ENCODE results near the gene SLC18A2.
"Not testable (repeated sequence)": the region's sequence is repeated elsewhere in the genome, so short reads cannot be mapped to it uniquely, and the experiment has no call there.

SLC18A2 gene

DNA sequence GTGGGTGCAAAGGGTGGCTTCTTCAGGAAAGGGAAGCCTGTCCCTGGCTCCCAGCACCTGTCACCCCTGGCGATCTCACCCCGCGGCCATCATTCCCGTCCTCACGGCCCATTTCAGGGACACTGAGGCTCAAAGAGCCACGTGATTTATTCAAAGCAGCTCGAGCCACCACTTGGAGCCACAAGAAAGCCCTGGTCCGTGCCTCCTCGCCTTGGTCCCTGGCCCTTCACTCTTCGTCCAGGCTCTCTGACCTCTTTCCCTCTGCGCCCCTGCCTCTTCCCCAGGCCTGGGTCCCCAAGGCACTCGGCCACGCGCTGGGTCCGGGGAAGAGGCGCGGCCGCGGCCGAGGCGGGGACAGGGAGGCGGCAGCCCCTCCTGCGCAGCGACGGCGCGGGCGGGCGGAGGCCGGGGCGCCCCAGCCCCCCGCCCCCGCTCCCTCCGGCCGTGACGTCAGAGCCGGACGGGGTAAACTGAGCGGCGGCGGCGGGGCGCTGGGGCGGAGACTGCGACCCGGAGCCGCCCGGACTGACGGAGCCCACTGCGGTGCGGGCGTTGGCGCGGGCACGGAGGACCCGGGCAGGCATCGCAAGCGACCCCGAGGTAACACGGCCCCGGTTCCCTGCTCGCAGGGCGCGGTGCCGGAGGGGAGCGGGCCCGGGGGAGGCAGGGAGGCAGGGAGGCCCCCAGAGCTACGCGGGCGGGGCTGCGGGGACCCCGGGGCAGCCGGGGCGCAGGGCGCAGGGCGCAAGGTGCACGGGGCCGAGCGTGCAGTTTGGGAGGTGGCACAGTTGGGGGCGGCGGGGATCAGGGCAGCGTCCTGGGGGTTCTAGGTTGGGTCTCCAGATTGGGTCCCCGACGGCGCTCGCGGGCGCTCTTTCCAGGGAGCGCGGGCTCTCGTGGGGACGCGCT, at the start of gene SLC18A2:
Gene SLC18A2 (plus strand): TSS at position 494 of the 909 bp plus-strand sequence. CDS start 580 bp downstream, outside the sequence.
- no peak for DNase-seq

DNA sequence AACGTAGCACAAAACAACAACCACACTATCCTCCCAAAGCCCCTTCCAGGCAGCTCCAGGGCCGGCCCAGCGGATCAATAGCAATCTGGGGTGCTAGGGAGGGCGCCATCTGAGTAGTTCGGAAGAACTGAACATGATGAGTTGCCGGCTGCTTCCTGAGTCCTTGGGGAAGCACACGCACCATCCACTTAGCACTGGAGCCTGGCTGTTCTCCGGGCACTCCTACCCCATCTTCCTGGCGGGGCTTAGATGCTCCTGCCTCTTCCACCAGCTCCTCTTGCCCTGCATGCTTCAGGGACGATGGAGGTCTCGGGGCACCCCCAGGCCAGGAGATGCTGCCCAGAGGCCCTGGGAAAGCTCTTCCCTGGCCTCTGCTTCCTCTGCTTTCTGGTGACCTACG, 43.7 kb upstream of the SLC18A2 start, which contains the start of gene KCNK18:
Gene KCNK18 (plus strand): TSS at position 301 of the 400 bp plus-strand sequence. CDS start 0 bp downstream, at position 301.
- DNase-seq, result no peak

DNA sequence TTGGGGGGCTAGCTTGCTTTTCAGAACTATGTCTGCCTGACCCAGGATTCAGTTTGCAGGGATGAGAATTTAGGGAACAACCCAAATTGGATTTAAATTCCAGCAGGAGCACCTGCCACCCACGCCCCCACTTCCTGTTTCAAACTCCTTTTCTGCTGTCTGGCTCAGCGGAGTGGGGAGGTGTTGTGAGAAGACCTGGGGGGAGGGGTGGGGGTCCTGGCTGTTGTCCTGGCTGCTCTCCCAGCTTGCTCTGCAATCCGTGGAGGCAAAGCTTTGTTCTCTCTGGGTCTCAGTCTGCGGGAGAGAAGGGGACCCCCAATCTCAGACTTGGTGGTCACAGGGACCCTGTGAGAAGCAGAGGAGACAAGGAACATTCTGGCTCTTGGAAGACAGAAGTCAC, 42.8 kb upstream of the SLC18A2 start:
- no peak for DNase-seq

DNA sequence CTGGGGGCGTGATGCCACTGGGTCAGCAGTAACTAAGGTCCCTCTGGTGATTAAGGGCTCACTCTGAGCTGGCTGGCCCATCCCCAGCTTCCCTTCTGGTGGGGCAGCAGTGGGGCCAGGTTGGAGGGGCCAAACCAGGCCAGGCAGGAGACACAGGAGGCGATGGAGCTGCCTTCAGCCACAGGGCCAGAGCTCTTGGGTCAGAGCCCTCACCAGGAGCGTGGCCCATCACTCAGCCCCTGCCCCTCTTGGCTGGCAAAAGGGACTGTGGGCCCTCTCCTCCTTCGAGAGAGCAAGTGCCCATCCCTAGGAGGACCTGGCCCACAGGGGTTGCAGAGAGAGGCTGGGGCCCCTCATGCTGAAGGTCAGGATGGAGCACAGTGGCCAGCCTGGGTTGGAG, 39.1 kb upstream of the SLC18A2 start:
- DNase-seq, result no peak

DNA sequence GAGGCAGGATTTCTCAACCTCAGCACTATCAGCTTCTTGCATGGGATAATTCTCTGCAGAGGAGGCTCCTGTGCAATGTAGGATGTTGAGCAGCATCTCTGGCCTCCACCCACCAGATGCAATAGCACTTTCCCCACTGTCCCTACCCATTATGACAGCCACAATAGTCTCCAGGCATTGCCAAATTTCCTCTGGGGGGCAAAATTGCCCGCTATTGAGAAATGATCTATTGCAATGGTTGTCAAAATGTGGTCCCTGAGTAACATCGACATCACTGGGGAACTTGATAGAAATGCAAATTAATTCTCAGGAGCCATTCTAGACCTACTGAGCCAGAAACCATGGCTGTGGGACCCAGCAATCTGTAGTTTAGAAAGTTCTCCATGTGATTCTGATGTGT, 36.6 kb upstream of the SLC18A2 start:
- DNase-seq, result no peak

DNA sequence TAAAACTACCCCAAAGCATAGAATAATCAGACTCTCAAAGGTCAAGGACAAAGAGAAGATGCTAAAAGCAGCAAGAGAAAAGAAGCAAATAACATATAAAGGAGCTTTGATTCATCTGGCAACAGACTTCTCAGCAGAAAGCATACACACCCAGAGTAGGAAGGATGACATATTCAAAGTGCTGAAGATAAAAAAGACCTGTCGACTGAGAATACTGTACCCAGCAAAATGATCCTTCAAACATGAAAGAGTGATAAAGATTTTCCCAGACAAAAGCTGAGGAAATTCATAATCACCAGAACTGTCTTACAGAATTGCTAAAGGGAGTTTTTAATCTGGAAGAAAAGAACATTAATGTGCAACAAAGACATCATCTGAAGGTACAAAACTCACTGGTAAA, 28.7 kb upstream of the SLC18A2 start:
- DNase-seq, result no peak

DNA sequence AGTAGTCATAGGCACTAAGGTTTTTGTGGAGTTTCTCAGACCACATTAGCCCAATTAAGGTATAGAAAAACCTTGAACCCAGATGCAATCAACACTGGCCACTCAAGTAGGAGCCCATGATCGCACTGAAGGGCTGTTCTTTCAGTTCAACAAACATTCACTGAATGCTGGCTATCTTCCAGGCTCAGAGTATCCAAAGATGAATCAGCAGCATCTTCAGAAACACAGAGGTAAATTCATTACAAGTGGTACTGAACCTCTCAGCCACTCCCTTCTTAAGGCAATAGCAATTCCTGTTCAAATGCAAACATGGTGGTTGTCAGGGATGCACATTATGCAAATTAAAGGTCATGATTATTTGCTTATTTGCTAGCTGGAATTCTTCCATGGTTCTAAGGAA, 26.5 kb upstream of the SLC18A2 start:
- no peak for DNase-seq

DNA sequence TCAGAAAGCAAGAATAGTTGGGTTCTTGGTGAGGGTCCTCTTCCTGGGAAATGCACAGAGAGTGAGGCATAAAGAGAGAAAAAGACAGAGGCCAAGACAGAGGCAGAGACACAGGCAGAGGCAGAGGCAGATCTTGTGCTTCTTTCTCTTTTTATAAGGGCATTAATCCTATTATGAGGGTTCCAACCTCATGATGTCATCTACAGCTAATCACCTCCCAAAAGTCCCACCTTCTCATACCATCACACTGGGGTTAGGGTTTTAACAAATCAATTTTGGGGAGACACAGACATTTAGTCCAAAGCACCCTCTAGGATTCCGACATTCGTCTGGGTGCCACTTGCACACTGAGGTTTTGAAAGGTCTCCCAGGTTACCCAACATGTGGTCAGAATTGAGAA, 25.8 kb upstream of the SLC18A2 start:
- DNase-seq, result no peak

DNA sequence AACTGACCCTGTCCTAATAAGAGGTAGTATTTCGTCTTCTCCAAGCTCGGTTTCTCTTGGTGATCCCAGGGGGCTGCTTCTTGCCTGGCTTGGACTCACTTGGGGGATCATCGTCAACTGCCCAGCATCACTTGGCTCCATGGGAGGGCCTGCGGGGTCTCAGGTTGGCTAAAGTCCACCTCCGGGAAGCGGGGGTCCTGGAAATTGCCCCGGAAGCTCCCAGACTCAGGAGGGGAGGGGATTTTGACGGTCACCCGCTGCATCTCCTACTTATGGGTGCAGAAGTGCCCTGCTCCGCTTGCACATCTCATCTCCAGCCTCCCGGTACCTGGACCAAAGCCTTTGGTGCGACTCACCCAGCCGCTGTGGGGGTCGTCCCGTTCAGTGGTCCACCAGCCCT, 24.9 kb upstream of the SLC18A2 start:
- no peak for DNase-seq

DNA sequence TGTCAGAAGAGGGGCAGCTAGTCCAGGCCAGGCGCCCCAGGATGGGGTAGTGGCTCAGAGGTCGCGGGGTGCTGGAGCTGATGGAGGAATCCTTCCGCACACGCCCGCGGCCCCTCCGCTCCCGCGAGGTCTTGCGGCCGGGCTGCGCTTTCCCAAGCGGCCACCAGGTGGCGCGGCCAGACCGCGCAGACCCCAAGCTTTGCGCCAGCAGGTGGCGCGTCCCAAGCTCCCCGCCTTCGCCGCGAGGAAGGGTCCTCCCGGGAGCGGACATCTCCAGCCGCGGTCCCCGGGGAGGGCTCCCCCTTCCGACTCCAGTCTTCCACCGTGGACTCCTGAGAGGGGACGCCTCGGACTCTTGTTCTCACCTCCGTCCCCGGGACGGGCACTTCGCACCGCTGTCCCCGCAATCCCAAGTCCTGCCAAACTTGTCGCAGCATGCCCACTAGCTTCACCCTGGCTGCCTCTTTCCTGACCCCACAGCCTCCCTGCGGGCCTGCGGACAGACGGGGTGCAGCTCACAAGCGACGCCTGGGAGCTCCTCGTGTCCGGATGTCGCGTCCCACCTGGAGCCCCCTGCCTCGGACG, 24.2 kb upstream of the SLC18A2 start:
- no peak for DNase-seq

DNA sequence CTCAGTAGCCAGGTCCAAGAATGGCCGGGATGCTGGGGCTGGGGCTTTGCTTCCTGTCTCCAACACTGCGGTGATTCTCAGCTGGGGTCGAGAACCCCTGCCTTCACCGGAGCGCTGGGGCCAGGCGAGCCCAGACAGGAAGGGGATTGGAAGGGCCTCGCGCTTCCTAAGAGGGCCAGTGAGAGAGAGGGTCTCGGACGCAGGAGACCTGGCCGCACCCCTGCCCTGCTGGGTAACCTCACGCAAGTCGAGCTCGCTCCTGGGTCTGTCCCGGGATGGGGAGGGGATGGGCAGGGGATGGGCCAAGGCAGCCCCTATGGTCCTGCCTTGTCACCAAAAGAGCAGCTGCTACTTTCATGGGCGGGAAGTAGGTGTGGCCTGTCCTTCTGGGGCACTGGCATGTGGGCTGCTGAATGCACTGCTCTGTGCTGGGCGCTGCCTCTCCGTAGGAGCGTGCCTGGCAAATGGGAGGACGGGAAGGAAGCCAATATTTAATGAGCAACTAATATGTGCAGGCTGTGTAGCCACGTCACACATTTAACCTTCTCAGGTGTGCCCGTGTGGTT, 23.6 kb upstream of the SLC18A2 start:
- DNase-seq, result no peak

DNA sequence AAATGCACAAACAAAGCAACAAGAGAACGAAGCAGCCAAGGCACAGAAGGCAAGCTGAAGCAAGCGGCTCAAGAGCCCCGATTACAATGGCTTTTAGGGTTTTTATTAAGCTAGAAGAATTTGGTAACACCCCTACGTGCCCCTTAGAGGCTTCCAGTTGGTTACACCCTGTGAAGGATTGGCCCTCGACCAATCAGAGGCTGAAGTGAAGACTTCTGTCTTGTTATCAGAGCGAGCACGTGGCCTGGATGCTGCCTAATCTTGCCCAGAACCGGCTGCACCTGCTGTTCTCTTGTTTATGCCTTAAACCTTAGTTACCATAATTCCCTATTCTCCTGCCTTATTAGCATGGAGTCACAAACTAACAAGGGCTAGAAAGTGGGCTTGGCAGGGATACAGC, 22.3 kb upstream of the SLC18A2 start:
- DNase-seq, result no peak

DNA sequence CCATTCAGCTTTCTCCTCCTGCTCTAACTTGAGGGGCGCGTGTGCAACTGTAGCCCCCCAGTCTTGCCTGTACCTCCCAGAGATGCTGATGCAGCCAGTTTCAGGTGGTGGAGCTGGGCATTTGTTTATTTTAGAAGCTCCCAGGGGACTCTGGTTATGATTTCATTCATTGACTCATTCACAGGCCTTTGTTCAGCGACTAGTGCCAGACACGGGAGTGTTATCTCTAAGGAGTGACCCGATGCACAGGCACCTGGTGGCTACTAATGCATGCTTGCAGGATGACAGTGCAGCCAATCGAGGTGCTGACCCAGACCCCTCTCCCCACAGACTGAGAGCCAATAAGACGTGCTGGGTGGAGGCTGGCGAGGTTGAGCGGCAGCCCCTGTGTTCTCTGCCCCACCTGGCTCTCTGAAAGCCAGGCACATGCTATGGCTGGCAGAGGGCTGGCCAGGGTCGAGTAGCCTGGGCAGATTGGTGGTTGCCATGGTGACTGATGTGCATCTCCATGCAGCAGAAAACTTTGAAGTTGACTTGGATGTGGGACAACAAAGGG, 19.7 kb upstream of the SLC18A2 start:
- DNase-seq, result peak; percentile 11

DNA sequence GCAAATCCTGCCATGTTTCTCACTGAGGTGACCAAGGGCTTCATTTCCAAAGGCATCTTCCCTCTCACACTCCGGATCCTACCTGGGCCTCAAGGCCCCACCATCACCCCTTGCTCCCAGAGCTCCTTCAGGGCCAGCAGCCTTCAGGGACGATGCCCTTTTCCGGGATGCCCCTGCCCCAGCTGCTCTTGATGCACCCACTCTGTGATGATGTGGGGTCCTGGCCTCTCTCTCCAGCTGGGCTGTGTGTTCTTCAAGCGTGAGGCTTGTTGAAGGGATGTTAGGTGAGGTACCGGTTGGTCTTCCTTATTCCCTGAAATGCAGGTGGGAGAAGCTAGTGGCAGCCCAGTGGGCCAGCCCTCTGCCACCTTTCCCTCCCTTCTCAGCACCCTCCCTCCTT, 18.4 kb upstream of the SLC18A2 start:
- DNase-seq, result no peak

DNA sequence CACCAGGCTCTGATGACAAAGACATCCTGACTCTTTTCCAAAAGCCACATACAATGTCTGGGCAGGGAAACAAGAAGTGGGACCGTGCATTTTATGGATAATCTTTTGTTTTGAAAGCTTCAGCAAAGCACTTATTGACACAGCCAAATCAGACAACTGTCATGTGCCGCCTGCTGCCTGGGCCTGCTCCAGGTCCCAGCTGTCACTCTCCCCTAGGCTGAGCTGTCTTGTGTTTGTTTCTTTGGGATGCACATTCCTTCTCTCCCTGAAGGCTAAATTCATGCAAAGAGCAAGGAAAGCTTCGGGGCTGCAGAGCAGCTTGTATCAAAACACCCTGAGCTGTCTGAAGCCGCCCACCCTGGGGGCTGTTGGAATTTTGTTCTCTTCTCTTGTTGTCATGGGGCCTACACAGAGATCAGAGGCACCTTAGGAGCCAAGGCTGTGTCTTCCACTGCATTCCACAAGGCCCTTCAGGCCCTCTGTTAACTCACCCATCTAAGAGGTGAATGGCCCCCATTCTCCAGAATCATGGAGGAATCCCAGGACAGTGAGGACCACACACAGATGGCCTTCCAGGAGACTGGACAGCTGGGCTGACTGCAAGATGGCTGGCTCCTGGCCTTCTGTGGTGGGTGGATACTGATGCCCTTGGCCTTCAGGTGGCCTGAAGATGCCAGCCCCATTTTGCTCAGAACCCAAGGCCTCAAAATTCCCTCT, 17.8 kb upstream of the SLC18A2 start:
- DNase-seq, result no peak

DNA sequence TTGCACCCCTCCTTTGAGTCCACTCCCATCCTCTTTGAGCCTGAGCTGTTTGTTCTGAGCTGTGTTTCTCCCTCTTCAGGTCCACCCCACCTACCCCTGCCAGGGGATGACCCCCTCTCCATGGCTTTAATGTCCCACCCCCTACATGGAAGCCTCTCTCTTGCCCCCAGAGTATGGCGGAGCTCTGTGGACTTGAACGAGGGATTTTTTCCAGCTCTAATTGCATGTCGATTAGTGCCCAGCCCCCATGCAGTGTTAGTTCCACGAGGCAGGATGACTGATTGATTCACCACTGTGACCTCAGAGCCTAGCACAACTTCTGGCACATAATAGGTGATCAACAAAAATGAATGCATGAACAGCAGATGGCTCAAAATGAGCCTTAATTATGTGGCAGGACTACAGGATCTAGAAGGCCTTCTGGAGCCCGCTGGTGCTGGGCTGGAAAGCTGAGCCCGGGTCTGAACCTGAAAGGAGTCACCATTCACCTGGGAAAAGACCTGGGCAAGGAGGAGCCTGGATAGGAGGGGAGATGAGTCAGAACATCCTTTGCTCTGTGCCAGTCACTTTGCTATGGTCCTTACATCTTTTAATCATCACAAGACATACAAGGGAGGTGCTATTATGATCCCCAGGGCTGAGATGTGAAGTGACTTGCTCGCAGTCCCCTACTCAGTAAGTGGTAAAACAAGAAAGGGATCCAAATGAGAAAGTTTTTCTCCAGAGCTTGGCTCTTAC, 17.1 kb upstream of the SLC18A2 start:
- no peak for DNase-seq

DNA sequence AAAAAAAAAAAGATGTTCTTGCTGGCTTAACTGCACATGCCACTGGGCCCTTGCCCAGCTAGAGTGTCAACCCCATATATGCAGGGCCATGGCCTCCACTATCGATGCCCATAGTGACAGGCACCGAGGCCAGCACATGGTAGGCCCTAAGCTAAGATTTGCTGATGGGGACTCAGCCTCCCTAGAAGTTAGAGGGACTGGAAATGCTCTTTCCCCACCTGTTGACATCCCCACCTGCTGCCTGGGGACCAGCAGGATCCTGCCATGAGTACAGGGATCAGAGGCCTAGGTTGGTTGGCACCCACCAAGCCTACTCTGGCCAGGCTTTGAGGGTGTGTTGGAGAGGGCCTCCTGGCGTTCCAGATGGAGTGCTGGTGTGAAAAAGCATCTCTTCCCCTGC, 16.0 kb upstream of the SLC18A2 start:
- DNase-seq, result no peak

DNA sequence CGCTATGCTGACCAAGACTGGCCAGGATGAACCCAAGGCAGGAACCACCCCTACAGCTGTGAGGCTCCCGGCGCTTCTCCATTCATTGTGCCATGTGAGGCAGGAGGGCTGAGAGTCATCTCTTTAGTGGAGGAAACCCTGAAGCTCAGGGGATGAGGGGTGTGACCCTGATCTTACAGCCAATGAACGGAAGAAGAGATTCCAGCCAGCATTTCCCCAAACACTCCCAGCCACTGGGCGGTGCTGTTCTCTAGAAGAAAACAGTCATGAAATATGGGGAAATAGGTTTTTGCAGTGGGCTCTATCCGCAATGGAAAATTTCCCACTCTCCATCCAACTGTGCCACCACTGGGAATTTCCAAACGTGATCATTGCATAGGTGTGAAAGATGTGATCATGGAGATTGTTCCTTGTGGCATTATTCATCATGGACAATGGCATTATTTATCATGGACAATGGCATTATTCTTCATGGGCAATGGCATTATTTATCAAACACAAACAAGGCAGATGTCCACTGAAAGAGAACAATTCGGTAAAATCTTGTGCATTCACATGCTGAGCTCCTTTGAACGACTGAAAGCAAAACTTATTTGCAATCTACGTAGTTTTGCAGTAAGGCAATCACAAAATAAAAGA, 14.0 kb upstream of the SLC18A2 start:
- DNase-seq, result no peak

DNA sequence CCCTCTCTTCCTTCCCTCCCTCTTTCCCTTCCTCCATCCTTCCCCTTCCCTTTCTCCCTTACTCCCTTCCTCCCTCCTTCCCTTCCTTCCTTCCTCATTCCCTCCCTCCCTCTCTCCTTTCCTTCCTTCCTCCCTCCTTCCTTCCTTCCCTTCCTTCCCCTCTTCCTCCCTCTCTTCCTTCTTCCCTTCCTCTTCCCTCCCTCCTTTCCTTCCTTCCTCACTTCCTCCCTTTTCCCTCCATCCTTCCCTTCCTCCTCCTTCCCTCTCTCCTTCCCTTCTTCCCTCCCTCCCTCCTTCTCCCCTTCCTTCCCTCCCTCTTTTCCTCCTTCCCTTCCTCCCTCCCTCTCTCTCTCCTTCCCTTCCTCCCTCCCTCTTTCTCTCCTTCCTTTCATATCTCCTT, 12.7 kb upstream of the SLC18A2 start:
- DNase-seq, result no peak

DNA sequence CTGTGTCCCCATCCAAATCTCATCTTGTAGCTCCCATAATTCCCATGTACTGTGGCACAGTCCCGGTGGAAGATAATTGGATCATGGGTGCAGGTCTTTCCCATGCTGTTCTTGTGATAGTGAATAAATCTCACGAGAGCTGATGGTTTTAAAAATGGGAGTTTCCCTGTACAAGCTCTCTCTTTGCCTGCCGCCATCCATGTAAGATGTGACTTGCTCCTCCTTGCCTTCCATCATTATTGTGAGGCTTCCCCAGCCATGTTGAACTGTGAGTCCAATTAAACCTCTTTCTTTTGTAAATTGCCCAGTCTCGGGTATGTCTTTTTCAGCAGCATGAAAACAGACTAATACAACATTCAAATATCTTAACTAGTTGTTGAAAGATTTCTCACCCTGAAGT, 10.8 kb upstream of the SLC18A2 start:
- not testable (repeated sequence) for DNase-seq

DNA sequence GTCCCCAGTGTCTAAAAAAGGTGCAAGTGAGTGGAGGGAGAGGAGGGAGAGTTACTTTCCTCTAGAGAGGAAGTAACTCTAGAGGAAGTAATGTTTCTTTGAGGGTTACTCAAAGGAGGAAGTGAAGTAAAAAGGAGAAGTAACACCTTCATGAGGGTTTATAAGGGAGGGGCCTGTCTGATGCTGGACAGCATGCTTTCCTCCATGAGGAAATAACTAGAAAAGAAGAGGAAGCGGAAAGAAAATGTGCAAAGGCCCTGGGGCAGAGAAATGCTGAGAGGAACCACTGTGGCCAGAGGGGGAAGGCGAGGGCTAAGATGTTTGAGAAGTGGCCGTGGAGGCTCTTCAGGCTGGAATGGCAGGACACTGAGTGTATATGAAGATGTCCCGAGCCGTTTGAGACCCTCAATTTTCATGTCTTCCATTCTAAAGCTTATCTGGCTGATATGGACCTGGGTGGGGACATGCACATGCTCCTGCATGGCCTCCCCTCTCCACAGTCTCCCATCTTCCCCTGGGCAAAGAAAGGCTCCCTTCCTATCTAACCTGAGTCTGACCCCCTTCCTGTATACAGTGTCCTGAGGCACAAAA, 3.4 kb upstream of the SLC18A2 start:
- DNase-seq, result no peak

All from GOT3 (cell line).